PC-9 (cell line): ENCODE data around the gene TRAF3IP1.

ENCODE experiments used
- EZH2 ChIP-seq: fragments of 200-600 bp; sonication (generic); IDR thresholded peaks from 2 replicates; pipeline ENCODE4 v1.8.0; 2017; ENCODE audit warnings: antibody characterized with exemption, low read depth
- TF ChIP-seq, protein P1 (sequence below): fragments of 200-600 bp; sonication (generic); conservative IDR thresholded peaks from 2 replicates; pipeline ENCODE4 v1.6.1; 2017; ENCODE audit warnings: mixed run types, antibody characterized with exemption, mild to moderate bottlenecking, moderate library complexity

DNA sequence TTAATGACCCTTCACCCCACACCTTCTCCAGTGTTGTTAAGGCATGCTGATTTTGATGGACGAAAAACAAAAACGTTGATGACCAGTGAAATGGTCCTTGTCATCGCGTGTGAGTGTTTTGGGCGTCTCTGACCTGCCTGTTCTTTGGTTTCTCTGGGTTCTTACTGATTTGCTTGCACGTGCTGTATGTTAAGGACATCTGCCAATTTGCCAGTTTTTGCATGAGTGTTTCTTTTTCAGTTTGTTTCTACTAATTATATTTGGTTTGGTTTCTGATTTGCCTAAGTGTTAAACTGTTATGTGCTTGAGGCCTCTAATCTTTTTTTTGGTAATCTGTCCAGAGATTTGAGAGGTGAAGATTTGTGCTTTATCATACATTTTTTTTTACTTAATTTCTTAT is 14.6 kb downstream of the TRAF3IP1 start:
- TF ChIP-seq, protein P1, sequence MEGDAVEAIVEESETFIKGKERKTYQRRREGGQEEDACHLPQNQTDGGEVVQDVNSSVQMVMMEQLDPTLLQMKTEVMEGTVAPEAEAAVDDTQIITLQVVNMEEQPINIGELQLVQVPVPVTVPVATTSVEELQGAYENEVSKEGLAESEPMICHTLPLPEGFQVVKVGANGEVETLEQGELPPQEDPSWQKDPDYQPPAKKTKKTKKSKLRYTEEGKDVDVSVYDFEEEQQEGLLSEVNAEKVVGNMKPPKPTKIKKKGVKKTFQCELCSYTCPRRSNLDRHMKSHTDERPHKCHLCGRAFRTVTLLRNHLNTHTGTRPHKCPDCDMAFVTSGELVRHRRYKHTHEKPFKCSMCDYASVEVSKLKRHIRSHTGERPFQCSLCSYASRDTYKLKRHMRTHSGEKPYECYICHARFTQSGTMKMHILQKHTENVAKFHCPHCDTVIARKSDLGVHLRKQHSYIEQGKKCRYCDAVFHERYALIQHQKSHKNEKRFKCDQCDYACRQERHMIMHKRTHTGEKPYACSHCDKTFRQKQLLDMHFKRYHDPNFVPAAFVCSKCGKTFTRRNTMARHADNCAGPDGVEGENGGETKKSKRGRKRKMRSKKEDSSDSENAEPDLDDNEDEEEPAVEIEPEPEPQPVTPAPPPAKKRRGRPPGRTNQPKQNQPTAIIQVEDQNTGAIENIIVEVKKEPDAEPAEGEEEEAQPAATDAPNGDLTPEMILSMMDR: no peak
- no peak for TF ChIP-seq EZH2
